Upper lobe of left lung (tissue), 6 donors: ENCODE measurements around the gene PADI6. TPM values are rescaled to one million over a fixed set of nuclear protein-coding genes. Genes with fewer than 3 reads are reported as not detected.
A peak's percentile ranks its signal among the peaks of the same experiment; 100 is the strongest.

Experiments used
- ATAC-seq, 2 donors: fragments of 200-7000 bp; cut with Tn5 transposase; one replicate each; pipeline ENCODE4 v1.9.1; 2022; ENCODE audit warnings: mild to moderate bottlenecking in 2 of 2, moderate library complexity in 2 of 2; ENCODE audit not compliant: low FRiP score in 2 of 2
- DNase-seq, 2 donors: peaks; one replicate each; pipeline ENCODE4 v3.0.0-alpha.2; 2019 to 2020
- H3K27ac ChIP-seq, 4 donors: fragments of 200-600 bp; sonication (generic); one replicate each; pipeline ENCODE4 v1.5.1; 2016 to 2019
- H3K27me3 ChIP-seq, 4 donors: fragments of 200-600 bp; sonication (generic); one replicate each; pipeline ENCODE4 v1.5.1; 2017 to 2019
- H3K36me3 ChIP-seq, 4 donors: fragments of 200-600 bp; sonication (generic); one replicate each; pipeline ENCODE4 v1.5.1; 2016 to 2019
- H3K4me1 ChIP-seq, 4 donors: fragments of 200-600 bp; sonication (generic); one replicate each; pipeline ENCODE4 v1.5.1; 2018 to 2019
- H3K4me3 ChIP-seq, 4 donors: fragments of 200-600 bp; sonication (generic); one replicate each; pipeline ENCODE4 v1.5.1; 2017 to 2019; ENCODE audit warnings: mild to moderate bottlenecking in 2 of 4, moderate library complexity in 1 of 4
- H3K9me3 ChIP-seq, 4 donors: fragments of 200-600 bp; sonication (generic); one replicate each; pipeline ENCODE4 v1.5.1; 2018 to 2019
- CTCF ChIP-seq, 6 experiments: fragments of 450-650 bp in 4 of 6; fragments of 200-600 bp in 2 of 6; sonication (generic) in 2 of 6; IDR thresholded peaks; one replicate each; pipeline ENCODE4 v1.5.1; 2016 to 2019; ENCODE audit warnings: antibody characterized with exemption in 6 of 6
- EP300 ChIP-seq, 4 donors: sonication (generic); formaldehyde crosslinking; IDR thresholded peaks; one replicate each; pipeline ENCODE4 v1.5.1; 2017; ENCODE audit warnings: antibody characterized with exemption in 4 of 4, control low read depth in 2 of 4
- POLR2A ChIP-seq, 4 donors: fragments of 450-650 bp; IDR thresholded peaks; one replicate each; pipeline ENCODE4 v1.5.1; 2016 to 2017; ENCODE audit warnings: antibody characterized with exemption in 4 of 4, mild to moderate bottlenecking in 2 of 4
- POLR2AphosphoS5 ChIP-seq, 2 donors: sonication (generic); formaldehyde crosslinking; IDR thresholded peaks; one replicate each; pipeline ENCODE4 v1.5.1; 2017; ENCODE audit warnings: antibody characterized with exemption in 2 of 2
- WGBS, 2 donors: methylation state at CpG; one replicate each; pipeline ENCODE4 v1.1.5; 2017 to 2018; 5-methylcytosine and 5-hydroxymethylcytosine counted together
- total RNA-seq, 6 donors: library from RNA; depleted of rRNA in 4 of 6; stranded (reverse); fragments of >200 nt in 4 of 6; gene quantifications; one replicate each; pipeline versions ENCODE4 v1.1.0 to v1.2.1, GENCODE V29; 2016 to 2021
- donor health status: DM: no; HTN: no; CAD: no; lungs with moderate emphysema.
- donor health status: DM: no; HTN: yes; CAD: no; lungs with severe emphysema.

The PADI6 gene
- total RNA-seq, 6 donors from 2014 or later = not detected

DNA sequence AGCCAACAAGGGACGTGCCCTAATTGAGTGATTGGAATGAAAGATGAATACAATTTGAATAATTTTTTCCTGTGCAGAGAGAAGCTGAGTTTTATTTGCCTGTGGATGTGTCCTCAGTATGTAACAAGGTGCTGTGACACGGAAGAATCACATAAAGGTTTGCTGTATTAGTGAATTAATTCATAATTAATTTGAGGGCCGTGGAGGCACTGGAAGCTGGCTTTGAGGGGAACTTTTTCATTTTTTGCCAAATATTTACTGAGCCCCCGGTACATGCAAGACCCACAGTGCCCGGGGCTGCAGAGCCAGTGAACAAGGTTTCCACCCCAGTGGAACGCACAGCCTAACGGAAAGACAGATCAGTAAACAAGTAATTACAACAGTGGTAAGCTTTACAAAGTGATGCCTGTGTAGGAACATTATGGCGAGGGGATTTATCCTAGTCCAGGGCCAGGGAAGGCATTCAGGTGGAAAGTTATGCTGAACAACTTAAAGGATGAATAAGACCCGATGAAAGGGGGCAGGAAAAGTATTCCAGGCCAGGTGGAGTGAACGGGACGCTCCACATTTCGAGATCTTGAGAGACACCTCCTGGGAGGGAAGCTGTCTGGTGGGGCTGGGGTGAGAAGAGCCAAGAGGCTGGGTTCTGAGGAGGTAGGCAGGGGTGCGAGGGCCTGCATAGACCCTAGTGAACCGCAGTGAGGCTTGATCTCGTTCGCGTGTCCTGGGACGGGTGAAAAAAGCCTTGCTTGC, 68.3 kb downstream of the PADI6 start:
- TF ChIP-seq POLR2AphosphoS5 (IDR thresholded peaks at IDR 0.05) (no peak), CTCF (IDR thresholded peaks at IDR 0.05) (no peak), EP300 (IDR thresholded peaks at IDR 0.05) (no peak), POLR2A (IDR thresholded peaks at IDR 0.05) (no peak)
- 55 to 62% methylated on average over 18 of the region's 18 CpGs for WGBS, 2 donors

DNA sequence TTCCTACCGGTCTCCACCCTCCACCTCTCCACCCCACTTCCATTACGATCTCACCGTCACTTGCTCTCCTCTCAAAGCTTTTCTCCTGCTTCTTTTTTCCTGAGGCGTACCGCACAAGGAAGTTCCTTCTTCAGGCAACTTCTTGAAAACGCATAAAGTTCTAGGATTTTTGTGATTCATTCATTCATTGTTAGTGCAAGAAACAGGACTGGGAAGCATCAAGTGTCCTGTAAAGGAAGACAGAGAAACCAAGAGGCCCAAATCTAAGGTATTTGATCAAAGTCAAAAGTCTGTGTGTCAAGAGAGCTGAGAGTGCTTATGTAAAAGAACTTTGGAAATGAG, 68.8 kb downstream of the PADI6 start:
- Histone ChIP-seq H3K27ac (peak overlapping the region in 2 of 4 donors; percentile 12 to 69), H3K9me3 (no peaks in the 10 kb centered on the region), H3K4me1 (peaks cover 16 to 49% (median 31%) of the 10 kb centered on the region in 4 donors), H3K4me3 (peak overlapping the region in 1 of 4 donors; percentile 91), H3K36me3 (no peaks in the 10 kb centered on the region), H3K27me3 (no peaks in the 10 kb centered on the region)
- no peak for TF ChIP-seq EP300 (IDR thresholded peaks at IDR 0.05)
- no peak for TF ChIP-seq POLR2A (IDR thresholded peaks at IDR 0.05)
- TF ChIP-seq POLR2AphosphoS5 (IDR thresholded peaks at IDR 0.05) = no peak
- no peak for TF ChIP-seq CTCF (IDR thresholded peaks at IDR 0.05)
- no peak for DNase-seq
- 58 to 66% methylated on average over 6 of the region's 6 CpGs for WGBS, 2 donors
- ATAC-seq = no peak

More for the DNA sequence above, 68.3 kb downstream of the PADI6 start:
- Histone ChIP-seq H3K9me3 (no peaks in the 10 kb centered on the region), H3K4me1 (peaks cover 16 to 53% (median 31%) of the 10 kb centered on the region in 4 donors), H3K36me3 (peaks cover 0 to 2% (median 0%) of the 10 kb centered on the region in 4 donors), H3K27ac (peak overlapping the region; percentile 52 to 93 (median 74)), H3K4me3 (peak overlapping the region in 3 of 4 donors; percentile 66 to 98 (median 91)), H3K27me3 (no peaks in the 10 kb centered on the region)
- ATAC-seq (no peak), DNase-seq (no peak)

DNA sequence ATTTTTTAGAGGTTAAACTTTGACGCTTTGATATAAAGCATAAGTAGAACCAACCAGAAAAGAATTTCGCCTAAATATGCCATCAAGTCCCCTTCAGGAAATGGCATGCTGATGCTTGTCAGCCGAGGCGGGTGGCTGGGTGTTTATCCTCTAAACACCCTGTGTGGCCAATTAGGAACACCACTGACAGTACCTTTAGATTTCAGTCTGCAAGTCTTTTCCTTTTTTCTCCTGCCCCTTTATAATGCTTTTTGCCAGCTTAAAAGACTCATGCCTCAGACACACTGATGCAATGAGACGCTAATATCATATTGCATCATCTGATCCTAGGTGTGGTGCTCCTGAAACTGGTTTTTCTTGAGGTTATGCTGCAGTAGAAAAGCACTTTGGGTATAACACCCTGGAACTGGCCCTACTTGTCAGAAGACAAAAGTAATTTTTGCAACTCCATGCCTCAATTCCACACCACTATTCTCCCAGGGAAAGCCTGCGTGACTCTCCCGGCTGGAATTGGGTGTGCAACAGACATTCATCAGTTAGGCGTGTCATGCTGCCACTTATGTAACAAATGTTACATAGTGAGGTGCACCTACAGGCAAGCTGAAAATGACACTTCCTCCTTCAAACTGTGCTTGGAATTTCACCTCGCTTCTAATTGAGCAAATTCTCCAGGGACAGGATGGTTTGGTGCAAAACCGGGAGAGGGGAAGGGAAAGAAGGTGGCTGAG, 69.4 kb downstream of the PADI6 start:
- H3K36me3 ChIP-seq = no peaks in the 10 kb centered on the region
- TF ChIP-seq EP300 (IDR thresholded peaks at IDR 0.05) = no peak
- TF ChIP-seq POLR2AphosphoS5 (IDR thresholded peaks at IDR 0.05) = no peak
- TF ChIP-seq CTCF (IDR thresholded peaks at IDR 0.05) = no peak
- no peak for TF ChIP-seq POLR2A (IDR thresholded peaks at IDR 0.05)
- no peaks in the 10 kb centered on the region for H3K9me3 ChIP-seq
- H3K27ac ChIP-seq = peak overlapping the region; percentile 12 to 69 (median 40)
- no peaks in the 10 kb centered on the region for H3K27me3 ChIP-seq
- no peak for DNase-seq
- ATAC-seq = peak in 1 of 2 donors; percentile 28
- 37 to 41% methylated on average over 10 of the region's 10 CpGs for WGBS, 2 donors
- H3K4me3 ChIP-seq = no peak overlapping the region
- peaks cover 16 to 42% (median 26%) of the 10 kb centered on the region in 4 donors for H3K4me1 ChIP-seq

GRCh38 chr1:17441993-17442357, 70.0 kb downstream of the PADI6 start:
- WGBS, 2 donors = 81 to 83% methylated on average over 4 of the region's 4 CpGs
- Histone ChIP-seq H3K27ac (peak overlapping the region in 3 of 4 donors; percentile 22 to 46 (median 35)), H3K9me3 (no peaks in the 10 kb centered on the region)

More at GRCh38 chr1:17441993-17442357, 70.0 kb downstream of the PADI6 start:
- Histone ChIP-seq H3K4me3 (no peak overlapping the region), H3K36me3 (no peaks in the 10 kb centered on the region), H3K27me3 (no peaks in the 10 kb centered on the region), H3K4me1 (peaks cover 11 to 37% (median 20%) of the 10 kb centered on the region in 4 donors)
- ATAC-seq (no peak), DNase-seq (no peak)
- TF ChIP-seq POLR2A (IDR thresholded peaks at IDR 0.05) (no peak), EP300 (IDR thresholded peaks at IDR 0.05) (no peak), CTCF (IDR thresholded peaks at IDR 0.05) (no peak), POLR2AphosphoS5 (IDR thresholded peaks at IDR 0.05) (no peak)
